Peyer's patch (tissue), 4 donors: ENCODE data around the gene NEURL1B. TPM values are rescaled to one million over a fixed set of nuclear protein-coding genes. Genes with fewer than 3 reads are reported as not detected.

Experiments used
- DNase-seq, 3 donors: peaks; one replicate each; pipeline ENCODE4 v3.0.0-alpha.2; 2017 to 2019
- H3K27ac ChIP-seq, 4 donors: fragments of 200-600 bp; sonication (generic); one replicate each; pipeline ENCODE4 v1.5.1; 2016 to 2019
- H3K27me3 ChIP-seq, 2 donors: fragments of 200-600 bp; sonication (generic); one replicate each; pipeline ENCODE4 v1.5.1; 2019
- H3K36me3 ChIP-seq, 3 donors: fragments of 200-600 bp; sonication (generic); one replicate each; pipeline ENCODE4 v1.5.1; 2016 to 2019
- H3K4me1 ChIP-seq, 4 donors: fragments of 200-600 bp; sonication (generic); one replicate each; pipeline ENCODE4 v1.5.1; 2016 to 2019
- H3K4me3 ChIP-seq, 4 donors: fragments of 200-600 bp; sonication (generic); 1 replicate in 3 of 4; 2 replicates in 1 of 4; pipeline ENCODE4 v1.5.1; 2016 to 2019; ENCODE audit warnings: mild to moderate bottlenecking in 1 of 4
- H3K9me3 ChIP-seq, 4 donors: fragments of 200-600 bp; sonication (generic); one replicate each; pipeline ENCODE4 v1.5.1; 2016 to 2019; ENCODE audit warnings: mild to moderate bottlenecking in 1 of 4
- POLR2A ChIP-seq, 2 donors: fragments of 450-650 bp; IDR thresholded peaks; one replicate each; pipeline ENCODE4 v1.5.1; 2017; ENCODE audit warnings: antibody characterized with exemption in 2 of 2, mild to moderate bottlenecking in 2 of 2, moderate library complexity in 2 of 2
- total RNA-seq, 4 donors: library from RNA; depleted of rRNA; stranded (reverse); fragments of >200 nt; gene quantifications; one replicate each; pipeline ENCODE4 v1.1.0, GENCODE V29; 2016
- TF ChIP-seq, protein P1 (sequence below), 6 experiments: fragments of 450-650 bp in 4 of 6; fragments of 200-600 bp in 2 of 6; sonication (generic) in 1 of 6; IDR thresholded peaks; one replicate each; pipeline ENCODE4 v1.5.1; 2017 to 2019; ENCODE audit warnings: antibody characterized with exemption in 6 of 6, mild to moderate bottlenecking in 3 of 6, moderate library complexity in 1 of 6

Gene NEURL1B
- total RNA-seq, 4 donors from 2014 or later = 38.8 to 97.2 (median 81.0) TPM

DNA sequence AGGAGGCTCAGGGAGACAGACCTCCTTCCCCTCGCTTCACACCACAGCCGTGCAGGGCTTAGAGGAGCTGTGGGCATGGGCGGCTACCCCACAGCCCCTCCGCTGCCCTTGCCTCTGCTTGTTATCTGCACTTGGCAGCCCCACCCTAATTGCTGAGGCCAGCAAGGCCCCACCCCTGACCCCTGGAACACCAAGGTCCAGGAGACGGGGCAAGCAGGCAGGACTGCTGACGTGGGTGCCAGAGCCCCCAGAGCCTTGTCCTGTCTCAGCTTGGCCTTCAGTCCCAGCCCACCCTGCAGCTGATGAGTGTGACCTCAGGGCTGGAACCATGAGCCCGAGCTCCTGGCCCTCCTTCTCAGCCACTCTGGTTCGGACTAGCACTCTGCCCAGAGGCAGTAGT is 29.1 kb upstream of the NEURL1B start:
- no peaks in the 10 kb centered on the region for H3K27me3 ChIP-seq
- H3K4me3 ChIP-seq = no peak overlapping the region
- no peaks in the 10 kb centered on the region for H3K9me3 ChIP-seq
- H3K27ac ChIP-seq = no peak overlapping the region
- no peak for DNase-seq
- H3K36me3 ChIP-seq = no peaks in the 10 kb centered on the region
- no peak for TF ChIP-seq POLR2A (IDR thresholded peaks at IDR 0.05)
- TF ChIP-seq, protein P1, sequence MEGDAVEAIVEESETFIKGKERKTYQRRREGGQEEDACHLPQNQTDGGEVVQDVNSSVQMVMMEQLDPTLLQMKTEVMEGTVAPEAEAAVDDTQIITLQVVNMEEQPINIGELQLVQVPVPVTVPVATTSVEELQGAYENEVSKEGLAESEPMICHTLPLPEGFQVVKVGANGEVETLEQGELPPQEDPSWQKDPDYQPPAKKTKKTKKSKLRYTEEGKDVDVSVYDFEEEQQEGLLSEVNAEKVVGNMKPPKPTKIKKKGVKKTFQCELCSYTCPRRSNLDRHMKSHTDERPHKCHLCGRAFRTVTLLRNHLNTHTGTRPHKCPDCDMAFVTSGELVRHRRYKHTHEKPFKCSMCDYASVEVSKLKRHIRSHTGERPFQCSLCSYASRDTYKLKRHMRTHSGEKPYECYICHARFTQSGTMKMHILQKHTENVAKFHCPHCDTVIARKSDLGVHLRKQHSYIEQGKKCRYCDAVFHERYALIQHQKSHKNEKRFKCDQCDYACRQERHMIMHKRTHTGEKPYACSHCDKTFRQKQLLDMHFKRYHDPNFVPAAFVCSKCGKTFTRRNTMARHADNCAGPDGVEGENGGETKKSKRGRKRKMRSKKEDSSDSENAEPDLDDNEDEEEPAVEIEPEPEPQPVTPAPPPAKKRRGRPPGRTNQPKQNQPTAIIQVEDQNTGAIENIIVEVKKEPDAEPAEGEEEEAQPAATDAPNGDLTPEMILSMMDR (IDR thresholded peaks at IDR 0.05) = no peak
- H3K4me1 ChIP-seq = peaks cover 0 to 5% (median 0%) of the 10 kb centered on the region in 4 donors

DNA sequence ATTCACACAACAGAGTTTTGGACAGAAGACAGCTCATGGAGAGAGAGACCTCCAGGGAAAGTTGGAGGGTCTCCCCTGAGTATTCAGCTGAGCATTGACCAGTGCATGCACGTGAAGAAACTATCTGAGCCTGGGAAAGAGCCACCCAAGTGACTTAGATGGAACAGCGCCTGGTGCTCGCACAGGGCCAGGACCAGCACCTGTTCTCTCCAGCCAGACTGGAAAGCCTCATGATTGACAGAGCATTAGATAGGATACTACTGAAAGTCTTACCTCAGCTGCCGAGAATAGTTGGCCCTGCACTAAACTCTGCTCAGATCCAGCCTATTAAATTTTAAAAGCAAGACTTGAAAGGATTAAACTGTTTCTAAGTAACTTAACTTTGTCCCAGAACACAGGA is 28.3 kb upstream of the NEURL1B start:
- H3K27me3 ChIP-seq = no peaks in the 10 kb centered on the region
- no peaks in the 10 kb centered on the region for H3K9me3 ChIP-seq
- DNase-seq = no peak
- no peak overlapping the region for H3K4me3 ChIP-seq
- H3K4me1 ChIP-seq = peaks cover 0 to 5% (median 0%) of the 10 kb centered on the region in 4 donors
- no peaks in the 10 kb centered on the region for H3K36me3 ChIP-seq
- H3K27ac ChIP-seq = no peak overlapping the region
- no peak for TF ChIP-seq POLR2A (IDR thresholded peaks at IDR 0.05)
- TF ChIP-seq, protein P1 (IDR thresholded peaks at IDR 0.05) = no peak

DNA sequence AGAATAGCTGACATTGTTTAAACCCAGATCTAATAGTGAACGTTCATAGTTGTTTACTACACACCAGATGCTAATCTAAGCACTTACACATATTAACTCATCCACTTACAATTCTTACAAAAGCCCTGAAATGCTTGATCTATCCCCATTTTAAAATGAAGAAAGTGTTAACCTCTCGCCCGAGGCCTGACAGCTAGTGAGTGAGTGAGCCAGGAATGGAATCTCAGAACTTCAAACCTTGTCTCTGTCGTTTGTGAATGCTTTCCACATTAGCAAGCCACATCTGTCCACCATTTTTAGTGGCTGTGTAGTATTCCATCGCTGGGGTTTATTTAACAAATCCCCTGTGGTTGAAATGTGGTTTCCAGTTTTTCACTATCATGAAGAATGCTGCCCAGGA is 24.9 kb upstream of the NEURL1B start:
- H3K9me3 ChIP-seq = no peaks in the 10 kb centered on the region
- no peak for DNase-seq
- peaks cover 0 to 5% (median 0%) of the 10 kb centered on the region in 4 donors for H3K4me1 ChIP-seq
- H3K36me3 ChIP-seq = no peaks in the 10 kb centered on the region
- no peaks in the 10 kb centered on the region for H3K27me3 ChIP-seq
- no peak for TF ChIP-seq POLR2A (IDR thresholded peaks at IDR 0.05)
- TF ChIP-seq, protein P1 (IDR thresholded peaks at IDR 0.05) = no peak
- no peak overlapping the region for H3K4me3 ChIP-seq
- no peak overlapping the region for H3K27ac ChIP-seq

DNA sequence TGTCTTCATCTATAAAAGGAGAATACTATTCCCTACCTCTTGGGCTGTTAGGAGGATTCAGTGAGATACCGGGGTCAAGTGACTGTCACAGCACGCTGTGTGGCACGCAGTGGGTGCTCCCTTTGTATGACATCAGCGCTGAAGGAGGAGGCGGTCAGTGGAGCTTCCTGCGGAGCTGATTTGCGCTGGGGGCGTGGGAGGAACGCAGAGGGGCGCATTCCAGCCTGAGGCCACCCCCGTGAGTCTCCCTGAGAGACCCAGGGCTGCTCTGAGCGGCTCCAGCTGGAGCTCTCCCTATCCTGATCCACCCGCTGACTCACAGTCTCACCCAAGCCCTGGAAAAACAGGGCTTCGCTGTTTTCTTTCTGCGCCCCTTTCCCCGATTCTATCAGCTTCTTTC is 24.3 kb upstream of the NEURL1B start:
- H3K27ac ChIP-seq = peak overlapping the region in 2 of 4 donors; percentile 17 to 22

DNA sequence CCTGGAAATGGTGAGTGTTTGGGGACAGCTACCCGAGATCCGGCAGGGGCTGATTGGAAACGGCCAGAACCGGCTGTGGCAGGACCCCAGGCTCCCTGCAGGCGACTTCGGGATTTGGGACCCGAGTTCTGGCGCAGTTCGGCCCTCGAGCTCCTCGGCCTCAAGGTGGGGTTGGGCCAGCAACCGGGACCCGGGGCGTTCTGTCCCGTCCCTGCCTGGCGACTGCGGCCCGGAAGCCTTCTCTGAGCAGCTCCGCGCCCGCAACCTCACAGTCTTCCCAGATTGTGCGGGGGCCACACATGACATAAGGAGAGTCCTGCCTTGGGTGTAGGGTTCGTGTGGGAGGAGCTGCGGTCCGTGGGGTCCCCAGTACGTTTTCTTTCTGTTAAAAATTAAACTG is 23.2 kb upstream of the NEURL1B start:
- no peak for TF ChIP-seq POLR2A (IDR thresholded peaks at IDR 0.05)
- TF ChIP-seq, protein P1 (IDR thresholded peaks at IDR 0.05) = no peak
- DNase-seq = no peak

More for the DNA sequence above, 24.3 kb upstream of the NEURL1B start:
- H3K4me1 ChIP-seq = peaks cover 0 to 7% (median 0%) of the 10 kb centered on the region in 4 donors
- TF ChIP-seq POLR2A (IDR thresholded peaks at IDR 0.05) = no peak
- no peaks in the 10 kb centered on the region for H3K36me3 ChIP-seq
- H3K4me3 ChIP-seq = no peak overlapping the region
- no peak for DNase-seq
- no peaks in the 10 kb centered on the region for H3K27me3 ChIP-seq
- H3K9me3 ChIP-seq = no peaks in the 10 kb centered on the region

DNA sequence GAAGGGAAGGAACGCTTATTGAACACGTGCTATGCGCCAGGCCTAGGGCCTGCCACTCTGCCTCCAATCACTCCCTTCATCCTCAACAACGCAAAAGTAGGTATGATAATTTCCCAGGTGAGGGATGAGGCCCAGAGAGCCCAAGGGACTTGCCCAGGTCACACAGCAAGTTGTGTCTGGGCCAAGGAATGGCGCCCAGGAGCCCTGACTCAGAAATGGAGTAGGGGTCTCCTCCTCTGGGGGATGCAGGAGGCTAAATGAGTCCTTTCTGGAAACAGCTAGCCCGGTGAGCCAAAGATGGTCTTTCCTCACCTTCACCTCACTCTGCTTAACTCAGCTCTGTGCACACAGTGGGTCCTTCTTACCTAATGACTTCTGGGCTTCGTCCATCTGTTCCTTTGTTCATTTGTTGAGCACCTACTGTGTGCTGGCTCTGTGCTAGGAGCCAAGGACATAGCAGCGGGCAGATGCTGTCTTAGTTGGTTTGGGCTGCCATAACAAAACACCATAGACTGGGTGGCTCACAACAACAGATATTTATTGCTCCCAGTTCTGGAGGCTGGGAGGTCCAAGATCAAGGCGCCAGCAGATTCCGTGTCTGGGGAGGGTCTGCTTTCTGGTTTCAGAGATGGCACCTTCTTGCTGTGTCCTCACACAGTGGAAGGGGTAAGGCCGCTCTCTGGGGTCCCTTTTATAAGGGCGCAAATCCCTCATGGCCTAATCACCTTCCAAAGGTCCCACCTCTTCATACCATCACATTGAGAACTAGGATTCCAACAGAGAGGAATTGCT is 22.3 kb upstream of the NEURL1B start:
- H3K36me3 ChIP-seq = no peaks in the 10 kb centered on the region
- H3K9me3 ChIP-seq = no peaks in the 10 kb centered on the region
- H3K27me3 ChIP-seq = no peaks in the 10 kb centered on the region
- no peak overlapping the region for H3K27ac ChIP-seq
- DNase-seq = no peak
- H3K4me1 ChIP-seq = peaks cover 0 to 7% (median 0%) of the 10 kb centered on the region in 4 donors
- H3K4me3 ChIP-seq = no peak overlapping the region
- TF ChIP-seq, protein P1 (IDR thresholded peaks at IDR 0.05) = no peak
- TF ChIP-seq POLR2A (IDR thresholded peaks at IDR 0.05) = no peak

More for the DNA sequence above, 23.2 kb upstream of the NEURL1B start:
- Histone ChIP-seq H3K4me3 (no peak overlapping the region), H3K36me3 (no peaks in the 10 kb centered on the region), H3K9me3 (no peaks in the 10 kb centered on the region), H3K27ac (no peak overlapping the region), H3K4me1 (peaks cover 0 to 7% (median 0%) of the 10 kb centered on the region in 4 donors), H3K27me3 (no peaks in the 10 kb centered on the region)
